Measurements from ENCODE around the gene KCNIP1.

DNA sequence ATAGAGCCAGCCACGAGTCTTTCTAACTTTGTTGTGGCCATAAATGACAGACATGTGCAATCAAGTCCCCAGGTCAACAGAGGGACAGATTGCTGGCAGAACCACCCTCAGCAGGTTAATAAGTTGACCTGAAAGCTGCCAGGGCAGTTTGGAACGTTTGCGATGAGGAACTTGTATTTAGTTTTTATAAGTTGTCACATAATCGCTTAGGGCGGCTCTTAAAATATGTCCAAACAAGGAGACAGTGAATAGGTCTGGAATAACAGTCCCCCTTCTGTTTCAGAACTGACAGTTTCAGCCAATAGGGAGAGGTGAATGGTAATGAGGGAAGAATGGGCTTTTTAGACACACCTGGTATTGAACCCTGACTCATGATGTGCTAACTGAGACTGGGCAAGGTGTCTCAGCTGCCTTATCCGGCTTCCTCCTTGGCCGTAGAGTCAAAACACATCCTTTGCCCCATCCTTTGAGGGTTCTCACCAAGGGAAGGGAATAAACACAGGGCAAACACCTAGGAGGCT lies 246.2 kb downstream of the KCNIP1 start:
- TF ChIP-seq, protein P1, sequence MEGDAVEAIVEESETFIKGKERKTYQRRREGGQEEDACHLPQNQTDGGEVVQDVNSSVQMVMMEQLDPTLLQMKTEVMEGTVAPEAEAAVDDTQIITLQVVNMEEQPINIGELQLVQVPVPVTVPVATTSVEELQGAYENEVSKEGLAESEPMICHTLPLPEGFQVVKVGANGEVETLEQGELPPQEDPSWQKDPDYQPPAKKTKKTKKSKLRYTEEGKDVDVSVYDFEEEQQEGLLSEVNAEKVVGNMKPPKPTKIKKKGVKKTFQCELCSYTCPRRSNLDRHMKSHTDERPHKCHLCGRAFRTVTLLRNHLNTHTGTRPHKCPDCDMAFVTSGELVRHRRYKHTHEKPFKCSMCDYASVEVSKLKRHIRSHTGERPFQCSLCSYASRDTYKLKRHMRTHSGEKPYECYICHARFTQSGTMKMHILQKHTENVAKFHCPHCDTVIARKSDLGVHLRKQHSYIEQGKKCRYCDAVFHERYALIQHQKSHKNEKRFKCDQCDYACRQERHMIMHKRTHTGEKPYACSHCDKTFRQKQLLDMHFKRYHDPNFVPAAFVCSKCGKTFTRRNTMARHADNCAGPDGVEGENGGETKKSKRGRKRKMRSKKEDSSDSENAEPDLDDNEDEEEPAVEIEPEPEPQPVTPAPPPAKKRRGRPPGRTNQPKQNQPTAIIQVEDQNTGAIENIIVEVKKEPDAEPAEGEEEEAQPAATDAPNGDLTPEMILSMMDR (IDR thresholded peaks at IDR 0.05): no peak
- TF ChIP-seq EP300 (IDR thresholded peaks at IDR 0.05): no peak

All from stomach (tissue), 4 donors.